ENCODE results near the gene TPM4. TPM values are rescaled to one million over a fixed set of nuclear protein-coding genes. Genes with fewer than 3 reads are reported as not detected.

Gene TPM4
- total RNA-seq, 1 donor from 2014 or later = 386 TPM

DNA sequence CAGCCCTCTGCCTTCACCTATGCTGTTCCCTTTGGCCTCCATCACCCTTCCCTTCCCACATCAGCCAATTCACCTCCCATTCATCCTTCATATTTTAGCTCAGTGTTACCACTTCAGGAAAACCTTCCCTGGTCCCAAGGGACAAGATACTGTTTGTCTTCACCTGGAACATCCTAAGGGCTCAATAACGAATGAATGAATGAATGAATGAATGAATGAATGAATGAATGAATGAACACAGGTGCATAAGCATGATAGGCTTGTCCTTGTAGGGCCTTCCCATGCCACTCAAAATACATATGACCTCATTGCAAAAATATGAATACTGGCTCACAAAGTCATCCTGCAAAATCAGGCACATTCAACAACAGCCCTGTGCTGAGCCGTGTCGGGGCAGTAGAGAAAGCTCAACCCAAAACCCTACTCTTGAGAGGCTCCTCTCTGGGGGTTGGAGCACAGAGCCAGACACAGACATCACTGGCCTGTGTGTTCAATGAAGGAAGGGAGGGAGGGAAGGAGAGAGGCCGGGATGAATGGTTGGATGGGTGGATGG is 33.7 kb upstream of the TPM4 start:
- intact Hi-C loops (cut with DNase I) = loop anchor here (5.0 kb wide), 1 partner anchor 140 kb away; no protein-coding TSS in a partner anchor

DNA sequence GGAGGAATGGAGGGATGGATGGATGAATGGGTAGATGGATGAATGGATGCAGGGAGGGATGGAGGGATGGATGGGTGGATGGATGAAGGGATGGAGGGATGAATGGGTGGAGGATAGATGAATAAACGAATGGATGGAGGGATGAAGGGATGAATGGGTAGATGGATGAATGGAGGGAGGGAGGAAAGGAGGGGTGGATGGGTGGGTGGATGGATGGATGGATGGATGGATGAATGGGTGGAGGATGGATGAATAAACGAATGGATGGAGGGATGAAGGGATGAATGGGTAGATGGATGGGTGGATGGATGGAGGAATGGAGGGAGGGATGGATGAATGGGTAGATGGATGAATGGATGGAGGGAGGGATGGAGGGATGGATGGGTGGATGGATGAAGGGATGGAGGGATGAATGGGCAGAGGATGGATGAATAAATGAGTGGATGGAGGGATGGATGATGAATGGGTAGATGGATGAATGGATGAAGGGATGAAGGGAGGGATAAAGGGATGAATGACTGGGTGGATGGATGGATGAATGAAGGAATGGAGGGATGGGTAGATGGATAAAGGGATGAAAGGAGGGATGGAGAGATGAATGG is 33.0 kb upstream of the TPM4 start:
- no peaks in the 10 kb centered on the region for H3K9me3 ChIP-seq
- H3K4me1 ChIP-seq = peaks cover 10% of the 10 kb centered on the region
- no peak overlapping the region for H3K4me3 ChIP-seq
- DNase-seq (no peak), ATAC-seq (no peak)
- intact Hi-C loops (cut with DNase I) = loop anchor here (5.0 kb wide), 1 partner anchor 139 kb away; no protein-coding TSS in a partner anchor
- H3K36me3 ChIP-seq = no peaks in the 10 kb centered on the region
- no peak for TF ChIP-seq CTCF (IDR thresholded peaks at IDR 0.05)
- no peaks in the 10 kb centered on the region for H3K27me3 ChIP-seq
- no peak overlapping the region for H3K27ac ChIP-seq

More for the DNA sequence above, 33.7 kb upstream of the TPM4 start:
- H3K9me3 ChIP-seq = no peaks in the 10 kb centered on the region
- H3K4me3 ChIP-seq = no peak overlapping the region
- ATAC-seq (no peak), DNase-seq (no peak)
- no peak overlapping the region for H3K27ac ChIP-seq
- H3K27me3 ChIP-seq = no peaks in the 10 kb centered on the region
- TF ChIP-seq CTCF (IDR thresholded peaks at IDR 0.05) = no peak
- peaks cover 10% of the 10 kb centered on the region for H3K4me1 ChIP-seq
- H3K36me3 ChIP-seq = no peaks in the 10 kb centered on the region

- TF ChIP-seq CTCF (IDR thresholded peaks at IDR 0.05) = no peak
- Histone ChIP-seq H3K9me3 (no peaks in the 10 kb centered on the region), H3K4me1 (peaks cover 10% of the 10 kb centered on the region), H3K4me3 (no peak overlapping the region), H3K27ac (no peak overlapping the region), H3K27me3 (no peaks in the 10 kb centered on the region), H3K36me3 (no peaks in the 10 kb centered on the region)
- no peak for ATAC-seq
- intact Hi-C loops (cut with DNase I) = loop anchor here (5.0 kb wide), 1 partner anchor 138 kb away; no protein-coding TSS in a partner anchor
- DNase-seq = no peak
Observed at GRCh38 chr19:16044746-16045145, 31.5 kb upstream of the TPM4 start.

DNA sequence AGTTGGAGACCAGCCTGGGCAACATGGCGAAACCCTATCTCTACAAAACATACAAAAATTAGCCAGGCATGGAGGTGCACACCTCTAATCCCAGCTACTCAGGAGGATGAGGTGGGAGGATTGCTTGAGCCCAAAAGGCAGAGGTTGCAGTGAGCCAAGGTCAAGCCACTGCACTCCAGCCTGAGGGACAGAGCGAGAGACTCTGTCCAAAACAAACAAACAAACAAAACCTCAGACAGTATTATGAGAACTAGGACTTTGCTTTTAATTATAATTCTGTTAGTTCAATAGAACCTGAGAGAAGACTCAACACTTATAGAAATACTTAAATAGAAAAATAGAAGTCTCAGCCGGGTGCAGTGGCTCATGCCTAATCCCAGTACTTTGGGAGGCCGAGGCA is 31.1 kb upstream of the TPM4 start:
- no peak for TF ChIP-seq CTCF (IDR thresholded peaks at IDR 0.05)
- no peak overlapping the region for H3K27ac ChIP-seq
- intact Hi-C loops (cut with DNase I) = no loop called here

GRCh38 chr19:16045893-16046292 is 30.4 kb upstream of the TPM4 start:
- Histone ChIP-seq H3K4me1 (peaks cover 9% of the 10 kb centered on the region), H3K27me3 (no peaks in the 10 kb centered on the region)

More for the DNA sequence above, 31.1 kb upstream of the TPM4 start:
- Histone ChIP-seq H3K4me3 (no peak overlapping the region), H3K27me3 (no peaks in the 10 kb centered on the region), H3K4me1 (peaks cover 10% of the 10 kb centered on the region), H3K36me3 (no peaks in the 10 kb centered on the region), H3K9me3 (no peaks in the 10 kb centered on the region)
- no peak for DNase-seq
- no peak for ATAC-seq

More at GRCh38 chr19:16045893-16046292, 30.4 kb upstream of the TPM4 start:
- TF ChIP-seq CTCF (IDR thresholded peaks at IDR 0.05) = no peak
- no peak for ATAC-seq
- intact Hi-C loops (cut with DNase I) = no loop called here
- Histone ChIP-seq H3K36me3 (no peaks in the 10 kb centered on the region), H3K9me3 (no peaks in the 10 kb centered on the region), H3K27ac (no peak overlapping the region), H3K4me3 (no peak overlapping the region)
- no peak for DNase-seq

All from upper lobe of right lung (tissue), 1 donor.